Measurements from ENCODE around the gene ACTG1.

Gene ACTG1

GRCh38 chr17:81479175-81480071 is 33.2 kb downstream of the ACTG1 start:
- DNase-seq: no peak

GRCh38 chr17:81478119-81478518 is 34.5 kb downstream of the ACTG1 start:
- DNase-seq: no peak

GRCh38 chr17:81477173-81477572 is 35.4 kb downstream of the ACTG1 start:
- DNase-seq: no peak

- no peak for DNase-seq
Measured at GRCh38 chr17:81476635-81477034, 36.0 kb downstream of the ACTG1 start.

- no peak for DNase-seq
Measured at GRCh38 chr17:81476097-81476496, 36.5 kb downstream of the ACTG1 start.

- DNase-seq: no peak
Measured at GRCh38 chr17:81474958-81475357, 37.6 kb downstream of the ACTG1 start.

GRCh38 chr17:81473019-81473418 is 39.6 kb downstream of the ACTG1 start:
- DNase-seq: no peak

- no peak for DNase-seq
Measured at GRCh38 chr17:81471818-81472456, 40.7 kb downstream of the ACTG1 start.

- DNase-seq: no peak
Measured at GRCh38 chr17:81470944-81471817, 41.4 kb downstream of the ACTG1 start.

GRCh38 chr17:81470270-81470943 is 42.2 kb downstream of the ACTG1 start:
- DNase-seq: no peak

GRCh38 chr17:81469266-81469665 is 43.3 kb downstream of the ACTG1 start:
- DNase-seq: no peak

- DNase-seq: no peak
Measured at GRCh38 chr17:81468770-81469121, 43.9 kb downstream of the ACTG1 start.

GRCh38 chr17:81468111-81468769 is 44.4 kb downstream of the ACTG1 start:
- DNase-seq: no peak

GRCh38 chr17:81466564-81467472 is 45.8 kb downstream of the ACTG1 start:
- DNase-seq: no peak

- DNase-seq: no peak
Measured at GRCh38 chr17:81465910-81466309, 46.7 kb downstream of the ACTG1 start.

- no peak for DNase-seq
Measured at GRCh38 chr17:81464586-81464985, 48.0 kb downstream of the ACTG1 start.

GRCh38 chr17:81463506-81463905 is 49.1 kb downstream of the ACTG1 start:
- DNase-seq: no peak

GRCh38 chr17:81462506-81463125 is 50.0 kb downstream of the ACTG1 start:
- no peak for DNase-seq

- DNase-seq: no peak
Measured at GRCh38 chr17:81461607-81462500, 50.7 kb downstream of the ACTG1 start.

Data from NCI-H187 (cell line).